ENCODE data around the gene BRPF3. TPM values are rescaled to one million over a fixed set of nuclear protein-coding genes. Genes with fewer than 3 reads are reported as not detected.

Gene BRPF3
- 36.6 TPM for total RNA-seq

- intact Hi-C loops (cut with DNase I), result no loop called here
- ATAC-seq, result peak; percentile 70
- DNase-seq (ENCODE audit: low spot score), result peak; percentile 88
Observed at GRCh38 chr6:36196113-36196879, at the start of gene BRPF3. Gene BRPF3 (plus strand): TSS chr6:36196744. CDS start chr6:36200323, 3,579 bp downstream.

- intact Hi-C loops (cut with DNase I), result no loop called here
- ATAC-seq, result no peak
- DNase-seq (ENCODE audit: low spot score), result no peak
Observed at GRCh38 chr6:36147294-36147693, 49.2 kb upstream of the BRPF3 start.

GRCh38 chr6:36149476-36149875 lies 47.1 kb upstream of the BRPF3 start:
- intact Hi-C loops (cut with DNase I), result no loop called here
- ATAC-seq (peak; percentile 72), DNase-seq (ENCODE audit: low spot score) (no peak)

- peak; percentile 90 for ATAC-seq
- intact Hi-C loops (cut with DNase I), result no loop called here
Observed at GRCh38 chr6:36150283-36150682, 46.3 kb upstream of the BRPF3 start.

GRCh38 chr6:36154286-36154685 lies 42.3 kb upstream of the BRPF3 start:
- ATAC-seq, result no peak
- intact Hi-C loops (cut with DNase I), result no loop called here
- DNase-seq (ENCODE audit: low spot score), result no peak

More at GRCh38 chr6:36150283-36150682, 46.3 kb upstream of the BRPF3 start:
- DNase-seq (ENCODE audit: low spot score), result no peak

GRCh38 chr6:36155662-36156061 lies 40.9 kb upstream of the BRPF3 start:
- intact Hi-C loops (cut with DNase I), result no loop called here
- DNase-seq (ENCODE audit: low spot score) (no peak), ATAC-seq (no peak)

- intact Hi-C loops (cut with DNase I), result no loop called here
- ATAC-seq (no peak), DNase-seq (ENCODE audit: low spot score) (no peak)
Observed at GRCh38 chr6:36160147-36160760, 36.3 kb upstream of the BRPF3 start.

GRCh38 chr6:36169023-36170007 lies 27.2 kb upstream of the BRPF3 start:
- no peak for ATAC-seq
- intact Hi-C loops (cut with DNase I), result no loop called here
- no peak for DNase-seq (ENCODE audit: low spot score)

- intact Hi-C loops (cut with DNase I), result no loop called here
Observed at GRCh38 chr6:36170704-36171103, 25.8 kb upstream of the BRPF3 start.

GRCh38 chr6:36171573-36171972 lies 25.0 kb upstream of the BRPF3 start:
- intact Hi-C loops (cut with DNase I), result no loop called here
- no peak for DNase-seq (ENCODE audit: low spot score)
- no peak for ATAC-seq

More at GRCh38 chr6:36170704-36171103, 25.8 kb upstream of the BRPF3 start:
- DNase-seq (ENCODE audit: low spot score), result no peak
- no peak for ATAC-seq

GRCh38 chr6:36177166-36177565 lies 19.4 kb upstream of the BRPF3 start:
- ATAC-seq (no peak), DNase-seq (ENCODE audit: low spot score) (no peak)
- intact Hi-C loops (cut with DNase I), result no loop called here

GRCh38 chr6:36178544-36178943 lies 18.0 kb upstream of the BRPF3 start:
- no peak for DNase-seq (ENCODE audit: low spot score)
- ATAC-seq, result no peak
- intact Hi-C loops (cut with DNase I), result no loop called here

GRCh38 chr6:36180126-36180525 lies 16.4 kb upstream of the BRPF3 start:
- intact Hi-C loops (cut with DNase I), result no loop called here
- no peak for DNase-seq (ENCODE audit: low spot score)

GRCh38 chr6:36184311-36184710 lies 12.2 kb upstream of the BRPF3 start:
- no peak for DNase-seq (ENCODE audit: low spot score)
- intact Hi-C loops (cut with DNase I), result no loop called here
- ATAC-seq, result no peak

More at GRCh38 chr6:36180126-36180525, 16.4 kb upstream of the BRPF3 start:
- no peak for ATAC-seq

- DNase-seq (ENCODE audit: low spot score) (no peak), ATAC-seq (no peak)
- intact Hi-C loops (cut with DNase I), result no loop called here
Observed at GRCh38 chr6:36186199-36186598, 10.3 kb upstream of the BRPF3 start.

GRCh38 chr6:36187446-36187845 lies 9.1 kb upstream of the BRPF3 start:
- DNase-seq (ENCODE audit: low spot score), result no peak
- intact Hi-C loops (cut with DNase I), result no loop called here
- ATAC-seq, result no peak

GRCh38 chr6:36195471-36196112 lies 952 bp upstream of the BRPF3 start:
- intact Hi-C loops (cut with DNase I), result no loop called here
- ATAC-seq (no peak), DNase-seq (ENCODE audit: low spot score) (no peak)

GRCh38 chr6:36196880-36197548 lies 470 bp downstream of the BRPF3 start:
- ATAC-seq (peak; percentile 99), DNase-seq (ENCODE audit: low spot score) (peak; percentile 100)
- intact Hi-C loops (cut with DNase I), result no loop called here

Measured in sciatic nerve (tissue), 2 donors.